ENCODE data around the gene IRX5. TPM values are rescaled to one million over a fixed set of nuclear protein-coding genes. Genes with fewer than 3 reads are reported as not detected.

The IRX5 gene
- total and polyA plus RNA-seq, 2 of the 4 experiments (the other 2 are of a cell fraction), result not detected

DNA sequence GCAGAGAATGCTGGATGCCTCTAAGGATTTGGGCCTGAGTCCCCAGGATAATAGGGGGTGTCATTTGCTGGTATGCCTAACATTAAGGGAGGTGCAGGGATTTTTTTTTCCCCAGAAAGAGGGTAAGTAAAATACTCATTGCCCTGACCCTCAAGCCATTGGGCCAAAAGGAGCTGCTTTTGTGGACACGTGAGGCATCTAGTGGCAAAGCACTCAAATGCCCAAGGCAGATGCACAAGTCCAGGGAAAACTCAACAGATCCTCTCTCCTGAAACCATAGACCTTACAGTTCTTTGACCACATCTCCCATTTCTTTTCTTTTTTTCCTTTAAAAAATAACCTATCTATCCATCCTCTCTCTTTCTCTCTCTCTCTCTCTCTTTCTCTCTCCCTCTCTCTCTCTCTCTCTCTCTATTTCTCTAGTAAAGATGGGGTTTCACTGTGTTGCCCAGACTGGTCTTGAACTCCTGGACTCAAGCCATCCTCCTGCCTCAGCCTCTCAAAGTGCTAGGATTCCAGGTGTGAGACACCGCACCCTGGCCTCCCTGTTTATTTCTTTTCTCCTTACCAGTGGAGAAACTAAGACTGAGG lies 11.8 kb downstream of the IRX5 start:
- Histone ChIP-seq H2BK20ac (ENCODE audit: low read depth, low read length) (no peak overlapping the region), H3K23ac (ENCODE audit: low read depth, low read length) (no peak overlapping the region), H4K20me1 (ENCODE audit: insufficient read depth, low read length) (no peaks in the 10 kb centered on the region; the same call in 1 of the 2 replicates), H3K27me3 (ENCODE audit: control insufficient read depth, insufficient read depth, low read length) (peaks cover 55% of the 10 kb centered on the region), H4K91ac (ENCODE audit: insufficient read depth, low read depth, low read length) (no peak overlapping the region), H2AFZ (replicated peaks; ENCODE audit: low read length, poor library complexity) (no peak overlapping the region), H3K36me3 (ENCODE audit: control insufficient read depth, insufficient read depth, low read length) (no peaks in the 10 kb centered on the region), H3K14ac (replicated peaks; ENCODE audit: low read depth, low read length) (no peak overlapping the region), H2BK5ac (ENCODE audit: low read depth, low read length, poor library complexity, severe bottlenecking) (no peak overlapping the region), H3K79me1 (ENCODE audit: low read depth in 1 of 2, low read length in 2 of 2) (no peaks in the 10 kb centered on the region), H3K9ac (ENCODE audit: low read depth, low read length) (no peak overlapping the region), H2BK15ac (ENCODE audit: low read depth, low read length) (no peak overlapping the region), H3K18ac (ENCODE audit: low read depth, low read length) (no peak overlapping the region), H3K4me3 (ENCODE audit: insufficient read depth, low read depth, low read length) (no peak overlapping the region), H4K5ac (ENCODE audit: low read depth, low read length) (no peak overlapping the region), H3K27ac (ENCODE audit: insufficient read depth, low read length) (no peak overlapping the region), H3K4me2 (ENCODE audit: low read depth, low read length) (no peak overlapping the region), H4K8ac (ENCODE audit: low read depth in 2 of 2, low read length in 2 of 2) (no peak overlapping the region), H3K9me3 (ENCODE audit: control insufficient read depth, insufficient read depth, low read length) (no peaks in the 10 kb centered on the region; the same call in 1 of the 2 replicates), H3K4ac (ENCODE audit: low read depth, low read length) (no peak overlapping the region), H2BK120ac (ENCODE audit: low read depth, low read length) (no peak overlapping the region), H3K9me1 (ENCODE audit: insufficient read depth, low read length) (no peaks in the 10 kb centered on the region), H2AK9ac (replicated peaks; ENCODE audit: low read depth, low read length, poor library complexity) (no peak overlapping the region), H2AK5ac (ENCODE audit: low read depth, low read length) (no peak overlapping the region), H3K56ac (ENCODE audit: extremely low read depth, insufficient read depth, low read length) (no peak overlapping the region), H3K4me1 (ENCODE audit: control insufficient read depth, insufficient read depth, low read length) (no peaks in the 10 kb centered on the region)
- intact Hi-C loops (cut with micrococcal nuclease) (no loop called here), in situ Hi-C loops (cut with MboI; ENCODE audit: low sequenced_read_pairs) (loop anchor here (25.0 kb wide), 3 partner anchors 655 to 1180 kb away; partner anchors contain the start of gene IRX3), dilution Hi-C loops (cut with HindIII; ENCODE audit: low sequenced_read_pairs, unreplicated experiment) (no loop called here)
- ATAC-seq (ENCODE audit: low read depth) (no peak), DNase-seq (no peak)
- no TSS peak for BruUV-seq (replicated peaks)
- POLR2A ChIA-PET (ENCODE audit: unreplicated experiment), result no interaction called here
- no CpG with 5 or more reads among the region's 2 CpGs for WGBS, 2 experiments (ENCODE audit: extremely low coverage in 2 of 2, insufficient read length in 1 of 2)
- TF ChIP-seq MAFK (IDR thresholded peaks at IDR 0.05; ENCODE audit: low read depth, low read length), result no peak
- no peak for TF ChIP-seq RFX5 (IDR thresholded peaks at IDR 0.05; ENCODE audit: low read depth, low read length)
- TF ChIP-seq, protein P1, sequence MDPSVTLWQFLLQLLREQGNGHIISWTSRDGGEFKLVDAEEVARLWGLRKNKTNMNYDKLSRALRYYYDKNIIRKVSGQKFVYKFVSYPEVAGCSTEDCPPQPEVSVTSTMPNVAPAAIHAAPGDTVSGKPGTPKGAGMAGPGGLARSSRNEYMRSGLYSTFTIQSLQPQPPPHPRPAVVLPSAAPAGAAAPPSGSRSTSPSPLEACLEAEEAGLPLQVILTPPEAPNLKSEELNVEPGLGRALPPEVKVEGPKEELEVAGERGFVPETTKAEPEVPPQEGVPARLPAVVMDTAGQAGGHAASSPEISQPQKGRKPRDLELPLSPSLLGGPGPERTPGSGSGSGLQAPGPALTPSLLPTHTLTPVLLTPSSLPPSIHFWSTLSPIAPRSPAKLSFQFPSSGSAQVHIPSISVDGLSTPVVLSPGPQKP (IDR thresholded peaks at IDR 0.05; ENCODE audit: borderline replicate concordance, low read depth, low read length), result no peak
- TF ChIP-seq RCOR1 (IDR thresholded peaks at IDR 0.05; ENCODE audit: insufficient replicate concordance, low read length), result no peak
- no peak for TF ChIP-seq CHD1 (IDR thresholded peaks at IDR 0.05; ENCODE audit: low read depth, low read length)
- CTCF ChIA-PET, result interaction anchor here (0.7 kb wide), 1 partner anchor 66 kb away, joined by 3 read pairs; no protein-coding TSS in a partner anchor

Data from IMR-90 (cell line).